Mesodermal cell (in vitro differentiated cells): ENCODE data around the gene IL1B.

ENCODE experiments used
- H3K27ac ChIP-seq: 2 replicates; pipeline ENCODE4 v1.7.0; 2013; ENCODE audit warnings: mild to moderate bottlenecking, low read depth, low read length, moderate library complexity; ENCODE audit not compliant: severe bottlenecking
- H3K36me3 ChIP-seq: 2 replicates; pipeline ENCODE4 v1.7.1; 2013; ENCODE audit warnings: mild to moderate bottlenecking, low read length, moderate library complexity; ENCODE audit not compliant: control insufficient read depth, insufficient read depth
- H3K4me1 ChIP-seq: one replicate; pipeline ENCODE4 v1.7.1; 2013; ENCODE audit warnings: mild to moderate bottlenecking, low read length; ENCODE audit not compliant: insufficient read depth, control insufficient read depth, poor library complexity, severe bottlenecking
- H3K4me3 ChIP-seq: 2 replicates; pipeline ENCODE4 v1.7.0; 2013; ENCODE audit warnings: low read length, control low read depth, mild to moderate bottlenecking; ENCODE audit not compliant: insufficient read depth, poor library complexity, severe bottlenecking; ENCODE audit errors: extremely low read depth
- H3K9me3 ChIP-seq: 2 replicates; pipeline ENCODE4 v1.7.1; 2013; ENCODE audit warnings: mild to moderate bottlenecking, low read length, moderate library complexity; ENCODE audit not compliant: control insufficient read depth
- WGBS, 2 experiments: methylation state at CpG; one replicate each; pipeline ENCODE4 v1.1.5; 2013; ENCODE audit warnings: missing lambda C conversion rate in 2 of 2; ENCODE audit not compliant: insufficient coverage in 2 of 2; 5-methylcytosine and 5-hydroxymethylcytosine counted together

IL1B gene

GRCh38 chr2:112829101-112829960, 7.2 kb downstream of the IL1B start:
- Histone ChIP-seq H3K27ac (no peak overlapping the region), H3K9me3 (no peaks in the 10 kb centered on the region), H3K4me1 (no peaks in the 10 kb centered on the region), H3K36me3 (no peaks in the 10 kb centered on the region), H3K4me3 (no peak overlapping the region)
- 88 to 93% methylated on average over 3 to 4 of the region's 5 CpGs for WGBS, 2 experiments

- Histone ChIP-seq H3K9me3 (no peaks in the 10 kb centered on the region), H3K27ac (no peak overlapping the region), H3K4me1 (no peaks in the 10 kb centered on the region), H3K4me3 (no peak overlapping the region), H3K36me3 (no peaks in the 10 kb centered on the region)
- WGBS, 2 experiments, result 100% methylated on average over 2 to 3 of the region's 3 CpGs
These were observed 8.3 kb downstream of the IL1B start for GRCh38 chr2:112828251-112828691.

- no peak overlapping the region for H3K27ac ChIP-seq
- H3K36me3 ChIP-seq, result no peaks in the 10 kb centered on the region
- H3K4me1 ChIP-seq, result no peaks in the 10 kb centered on the region
- no peak overlapping the region for H3K4me3 ChIP-seq
- no peaks in the 10 kb centered on the region for H3K9me3 ChIP-seq
- 86 to 88% methylated on average over 3 to 4 of the region's 6 CpGs for WGBS, 2 experiments
These were observed 8.9 kb downstream of the IL1B start for GRCh38 chr2:112827604-112828185.

- Histone ChIP-seq H3K4me3 (no peak overlapping the region), H3K9me3 (no peaks in the 10 kb centered on the region), H3K27ac (no peak overlapping the region), H3K36me3 (no peaks in the 10 kb centered on the region), H3K4me1 (no peaks in the 10 kb centered on the region)
- 95% methylated on average over 3 of the region's 3 CpGs; no CpG with 5 or more reads in 1 of the 2 experiments for WGBS, 2 experiments
These were observed 9.6 kb downstream of the IL1B start for GRCh38 chr2:112827009-112827408.

GRCh38 chr2:112825706-112826105, 10.9 kb downstream of the IL1B start:
- 80% methylated on average over 1 of the region's 2 CpGs; no CpG with 5 or more reads in 1 of the 2 experiments for WGBS, 2 experiments
- Histone ChIP-seq H3K4me3 (no peak overlapping the region), H3K36me3 (no peaks in the 10 kb centered on the region), H3K4me1 (no peaks in the 10 kb centered on the region), H3K27ac (no peak overlapping the region), H3K9me3 (no peaks in the 10 kb centered on the region)

GRCh38 chr2:112824694-112825085, 11.9 kb downstream of the IL1B start:
- no peaks in the 10 kb centered on the region for H3K9me3 ChIP-seq
- H3K36me3 ChIP-seq, result no peaks in the 10 kb centered on the region
- no peaks in the 10 kb centered on the region for H3K4me1 ChIP-seq
- no peak overlapping the region for H3K27ac ChIP-seq
- H3K4me3 ChIP-seq, result no peak overlapping the region

GRCh38 chr2:112821682-112822081, 14.9 kb downstream of the IL1B start:
- no peaks in the 10 kb centered on the region for H3K4me1 ChIP-seq
- H3K9me3 ChIP-seq, result no peaks in the 10 kb centered on the region
- H3K4me3 ChIP-seq, result no peak overlapping the region
- no peaks in the 10 kb centered on the region for H3K36me3 ChIP-seq
- no peak overlapping the region for H3K27ac ChIP-seq
- 94% methylated on average over 3 to 4 of the region's 4 CpGs for WGBS, 2 experiments

- H3K4me1 ChIP-seq, result no peaks in the 10 kb centered on the region
- no peaks in the 10 kb centered on the region for H3K36me3 ChIP-seq
- H3K4me3 ChIP-seq, result no peak overlapping the region
- H3K9me3 ChIP-seq, result no peaks in the 10 kb centered on the region
- H3K27ac ChIP-seq, result no peak overlapping the region
- WGBS, 2 experiments, result 82 to 84% methylated on average over 3 of the region's 5 CpGs
These were observed 15.4 kb downstream of the IL1B start for GRCh38 chr2:112821142-112821541.

- H3K9me3 ChIP-seq, result no peaks in the 10 kb centered on the region
- no peak overlapping the region for H3K4me3 ChIP-seq
- H3K4me1 ChIP-seq, result no peaks in the 10 kb centered on the region
- H3K27ac ChIP-seq, result no peak overlapping the region
- no peaks in the 10 kb centered on the region for H3K36me3 ChIP-seq
These were observed 16.2 kb downstream of the IL1B start for GRCh38 chr2:112820343-112820742.

- Histone ChIP-seq H3K9me3 (no peaks in the 10 kb centered on the region), H3K36me3 (no peaks in the 10 kb centered on the region), H3K4me1 (peaks cover 5% of the 10 kb centered on the region), H3K27ac (no peak overlapping the region), H3K4me3 (no peak overlapping the region)
- 72 to 79% methylated on average over 4 to 7 of the region's 7 CpGs for WGBS, 2 experiments
These were observed 17.5 kb downstream of the IL1B start for GRCh38 chr2:112819081-112819480.
